Measurements from ENCODE around the gene PRDM13.
"Not testable (repeated sequence)": the region's sequence is repeated elsewhere in the genome, so short reads cannot be mapped to it uniquely, and the experiment has no call there.

Gene PRDM13

GRCh38 chr6:99629293-99629692, 22.7 kb downstream of the PRDM13 start:
- DNase-seq (ENCODE audit: low read depth), result no peak

GRCh38 chr6:99637629-99638028, 31.0 kb downstream of the PRDM13 start:
- no peak for DNase-seq (ENCODE audit: low read depth)

GRCh38 chr6:99638358-99638757, 31.7 kb downstream of the PRDM13 start:
- DNase-seq (ENCODE audit: low read depth), result not testable (repeated sequence)

- DNase-seq (ENCODE audit: low read depth), result no peak
Measured at GRCh38 chr6:99641270-99641669, 34.6 kb downstream of the PRDM13 start.

GRCh38 chr6:99645986-99646385, 39.4 kb downstream of the PRDM13 start:
- no peak for DNase-seq (ENCODE audit: low read depth)

- not testable (repeated sequence) for DNase-seq (ENCODE audit: low read depth)
Measured at GRCh38 chr6:99650091-99650571, 43.5 kb downstream of the PRDM13 start.

GRCh38 chr6:99660206-99660605, 53.6 kb downstream of the PRDM13 start:
- no peak for DNase-seq (ENCODE audit: low read depth)

GRCh38 chr6:99661870-99662269, 55.2 kb downstream of the PRDM13 start:
- no peak for DNase-seq (ENCODE audit: low read depth)

- no peak for DNase-seq (ENCODE audit: low read depth)
Measured at GRCh38 chr6:99662616-99663015, 56.0 kb downstream of the PRDM13 start.
